Epithelial cell of proximal tubule (primary cell): ENCODE measurements around the gene CLEC18B. TPM values are rescaled to one million over a fixed set of nuclear protein-coding genes. Genes with fewer than 3 reads are reported as not detected.
"Not testable (repeated sequence)": the region's sequence is repeated elsewhere in the genome, so short reads cannot be mapped to it uniquely, and the experiment has no call there.

Experiments used
- DNase-seq: peaks from one replicate; pipeline ENCODE4 v3.0.0-alpha.2; 2011; ENCODE audit warnings: low read depth
- H3K4me3 ChIP-seq: 2 replicates; pipeline ENCODE4 v1.5.1; 2011; ENCODE audit warnings: low read depth, mild to moderate bottlenecking, low read length
- CTCF ChIP-seq: conservative IDR thresholded peaks from 2 replicates; pipeline ENCODE4 v1.5.1; 2012; ENCODE audit warnings: low read depth, mild to moderate bottlenecking, low read length
- total RNA-seq: library from RNA; depleted of rRNA; stranded (reverse); fragments of >200 nt; gene quantifications from 2 replicates; pipeline ENCODE4 v1.2.3, GENCODE V29; 2015

Gene CLEC18B
- total RNA-seq, 1 donor from 2014 or later, result 18.7 TPM

GRCh38 chr16:74446866-74447265, 25.6 kb upstream of the CLEC18B start:
- no peak for DNase-seq
- no peak for TF ChIP-seq CTCF
- no peak overlapping the region for H3K4me3 ChIP-seq

GRCh38 chr16:74443624-74444346, 22.5 kb upstream of the CLEC18B start:
- DNase-seq, H3K4me3 ChIP-seq: not testable (repeated sequence)

- no peak for TF ChIP-seq CTCF
- DNase-seq, result no peak
- no peak overlapping the region for H3K4me3 ChIP-seq
These were observed 18.4 kb upstream of the CLEC18B start for GRCh38 chr16:74439685-74440084.

GRCh38 chr16:74438492-74438979, 17.3 kb upstream of the CLEC18B start:
- no peak for DNase-seq
- H3K4me3 ChIP-seq, result no peak overlapping the region
- TF ChIP-seq CTCF, result no peak

GRCh38 chr16:74431516-74431915, 10.2 kb upstream of the CLEC18B start:
- no peak for DNase-seq
- H3K4me3 ChIP-seq, result no peak overlapping the region
- no peak for TF ChIP-seq CTCF

GRCh38 chr16:74430036-74430712, 8.9 kb upstream of the CLEC18B start:
- DNase-seq, H3K4me3 ChIP-seq: not testable (repeated sequence)
- TF ChIP-seq CTCF, result peak; percentile 65

GRCh38 chr16:74428493-74428892, 7.2 kb upstream of the CLEC18B start:
- DNase-seq, H3K4me3 ChIP-seq: not testable (repeated sequence)

GRCh38 chr16:74425751-74426150, 4.5 kb upstream of the CLEC18B start:
- not testable (repeated sequence) for DNase-seq

GRCh38 chr16:74423721-74424120, 2.4 kb upstream of the CLEC18B start:
- DNase-seq, H3K4me3 ChIP-seq: not testable (repeated sequence)

More at GRCh38 chr16:74425751-74426150, 4.5 kb upstream of the CLEC18B start:
- H3K4me3 ChIP-seq, result not testable (repeated sequence)

- H3K4me3 ChIP-seq, result peak overlapping the region; percentile 35
- DNase-seq, result not testable (repeated sequence)
These were observed 808 bp upstream of the CLEC18B start for GRCh38 chr16:74422086-74422485.

GRCh38 chr16:74421482-74421785, 156 bp upstream of the CLEC18B start:
- DNase-seq, result not testable (repeated sequence)
- H3K4me3 ChIP-seq, result peak overlapping the region; percentile 33

GRCh38 chr16:74419811-74420210, 1.5 kb downstream of the CLEC18B start:
- not testable (repeated sequence) for H3K4me3 ChIP-seq, DNase-seq

GRCh38 chr16:74417897-74418296, 3.4 kb downstream of the CLEC18B start:
- DNase-seq, H3K4me3 ChIP-seq: not testable (repeated sequence)
